GM18507 (cell line): ENCODE data around the gene CACNA1C.
"Not testable (repeated sequence)": the region's sequence is repeated elsewhere in the genome, so short reads cannot be mapped to it uniquely, and the experiment has no call there.

ENCODE experiments used
- DNase-seq: peaks from one replicate; pipeline ENCODE4 v3.0.0; 2011; ENCODE audit warnings: low read depth; ENCODE audit not compliant: insufficient read length; ENCODE audit errors: extremely low spot score
- FAIRE-seq: peaks from 2 replicates; lab custom pipeline; 2011; peaks lifted over from hg19 to GRCh38; lab: Jason Lieb, UNC

CACNA1C gene

GRCh38 chr12:2105387-2105786, 52.6 kb downstream of the CACNA1C start:
- FAIRE-seq, DNase-seq: not testable (repeated sequence)

DNA sequence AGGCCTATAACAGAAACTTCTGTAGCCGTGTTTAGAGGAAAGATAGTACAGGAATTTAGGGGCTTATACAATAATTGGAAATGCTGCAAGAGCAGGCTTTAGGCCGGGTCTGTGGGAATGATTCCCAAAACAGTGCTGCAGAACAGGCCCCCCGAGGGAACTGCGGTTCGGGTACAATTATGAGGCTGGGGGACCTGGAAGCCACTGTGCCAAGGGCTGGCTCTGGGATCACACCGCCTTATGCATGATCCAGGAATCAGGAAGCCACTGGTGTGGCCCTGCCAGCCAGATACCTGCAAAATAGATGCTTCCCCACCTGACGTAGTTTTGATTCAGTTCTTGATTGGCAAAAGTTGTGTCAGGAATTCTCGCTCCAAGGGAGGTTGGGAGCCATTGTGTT, 55.4 kb downstream of the CACNA1C start:
- FAIRE-seq (no peak), DNase-seq (no peak)

DNA sequence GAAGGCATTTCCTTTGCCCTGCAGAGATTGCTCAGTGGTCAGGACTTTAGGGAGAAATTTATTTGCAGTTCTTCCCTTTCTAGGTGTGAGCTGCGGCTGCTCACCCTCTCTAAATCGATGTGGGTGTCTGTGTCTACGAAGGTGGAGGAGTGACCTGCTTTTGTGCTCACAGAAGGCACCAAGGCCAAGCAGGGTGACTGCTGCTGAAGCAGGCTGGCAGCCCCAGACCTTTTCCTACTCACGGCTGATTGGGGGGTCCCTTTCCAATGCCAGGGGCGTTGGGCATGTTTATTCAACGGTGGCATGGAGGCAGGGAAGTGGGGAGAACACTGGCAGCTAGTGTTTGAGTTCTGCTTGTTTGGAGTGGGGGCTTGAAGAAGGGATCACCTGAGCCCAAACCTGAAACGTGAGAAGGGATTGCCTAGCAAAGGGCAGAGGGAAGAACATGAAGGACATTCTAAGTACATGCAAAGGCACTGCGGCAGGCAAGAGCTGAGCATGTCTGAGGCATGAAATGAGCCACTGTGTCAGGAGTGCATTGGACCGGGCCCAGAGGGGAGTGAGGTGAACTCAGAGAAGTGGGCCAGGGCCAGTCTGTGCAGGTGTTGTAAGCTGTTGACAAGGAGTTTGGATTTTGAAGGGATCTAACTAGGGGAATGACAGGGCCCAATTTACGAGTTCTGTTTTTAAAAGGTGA, 56.3 kb downstream of the CACNA1C start:
- DNase-seq (no peak), FAIRE-seq (no peak)

- no peak for FAIRE-seq
- no peak for DNase-seq
Measured at GRCh38 chr12:2110127-2110526, 57.3 kb downstream of the CACNA1C start.

GRCh38 chr12:2110849-2111566, 58.2 kb downstream of the CACNA1C start:
- no peak for DNase-seq
- no peak for FAIRE-seq

- DNase-seq (no peak), FAIRE-seq (no peak)
Measured at GRCh38 chr12:2111826-2112225, 59.0 kb downstream of the CACNA1C start.

- no peak for DNase-seq
- FAIRE-seq: no peak
Measured at GRCh38 chr12:2112401-2112800, 59.6 kb downstream of the CACNA1C start.

DNA sequence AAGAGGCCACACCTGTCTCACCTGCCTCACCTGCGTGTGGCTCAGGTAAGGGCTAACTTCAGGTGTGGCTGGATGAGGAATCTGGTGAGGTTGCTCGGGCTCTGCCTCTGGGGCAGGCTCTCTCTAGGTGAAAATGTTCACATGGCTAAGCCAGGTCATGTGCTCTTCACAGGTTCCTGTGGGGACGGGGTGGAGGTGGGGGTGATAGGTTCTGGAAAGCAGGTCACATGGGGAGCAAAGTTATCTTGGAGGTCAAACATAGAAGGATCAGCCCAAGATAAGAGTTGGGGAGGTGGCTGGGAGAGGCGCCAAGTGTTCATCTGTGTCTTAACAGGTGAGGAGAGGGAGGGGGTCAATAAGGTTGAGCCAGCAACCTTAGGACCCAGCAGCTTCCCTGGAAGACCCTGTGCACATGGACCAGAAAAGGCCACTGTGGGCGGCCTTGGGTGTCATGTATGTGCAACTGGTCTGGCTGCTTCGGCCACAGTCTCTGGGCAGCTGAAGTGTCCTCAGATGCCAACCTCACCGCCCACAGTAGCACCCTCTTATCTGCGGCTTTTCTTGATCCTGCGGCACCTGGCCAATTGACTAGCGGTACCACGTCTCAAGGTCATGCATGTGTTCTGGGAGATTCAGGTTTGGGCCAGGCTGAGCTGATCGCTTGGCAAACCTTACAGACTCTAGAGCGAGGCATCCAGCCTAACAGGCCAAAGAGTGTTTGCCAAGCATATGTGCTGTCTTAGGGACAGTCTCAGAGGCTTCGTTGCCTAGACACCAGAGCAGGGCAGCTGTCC, 60.5 kb downstream of the CACNA1C start:
- FAIRE-seq (no peak), DNase-seq (no peak)

DNA sequence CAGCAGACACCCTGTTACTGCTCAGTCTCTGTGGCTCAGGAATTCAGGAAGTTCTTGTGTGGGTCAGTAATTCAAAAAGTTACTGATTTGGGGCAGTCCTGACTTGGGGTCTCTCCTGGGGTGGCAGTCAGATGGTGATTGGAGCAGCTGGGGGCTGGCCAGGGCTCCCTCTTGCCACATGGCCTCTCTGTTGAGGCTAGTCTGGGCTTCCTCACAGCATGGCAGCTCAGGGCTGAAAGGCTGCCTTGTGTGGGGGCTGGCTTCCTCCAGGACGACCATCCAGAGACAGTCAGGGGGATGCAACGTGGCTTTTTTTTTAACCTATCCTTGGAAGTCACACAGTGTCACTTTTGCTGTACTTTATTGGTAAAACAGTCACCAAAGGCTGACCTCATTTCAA, 61.3 kb downstream of the CACNA1C start:
- FAIRE-seq (no peak), DNase-seq (no peak)

DNA sequence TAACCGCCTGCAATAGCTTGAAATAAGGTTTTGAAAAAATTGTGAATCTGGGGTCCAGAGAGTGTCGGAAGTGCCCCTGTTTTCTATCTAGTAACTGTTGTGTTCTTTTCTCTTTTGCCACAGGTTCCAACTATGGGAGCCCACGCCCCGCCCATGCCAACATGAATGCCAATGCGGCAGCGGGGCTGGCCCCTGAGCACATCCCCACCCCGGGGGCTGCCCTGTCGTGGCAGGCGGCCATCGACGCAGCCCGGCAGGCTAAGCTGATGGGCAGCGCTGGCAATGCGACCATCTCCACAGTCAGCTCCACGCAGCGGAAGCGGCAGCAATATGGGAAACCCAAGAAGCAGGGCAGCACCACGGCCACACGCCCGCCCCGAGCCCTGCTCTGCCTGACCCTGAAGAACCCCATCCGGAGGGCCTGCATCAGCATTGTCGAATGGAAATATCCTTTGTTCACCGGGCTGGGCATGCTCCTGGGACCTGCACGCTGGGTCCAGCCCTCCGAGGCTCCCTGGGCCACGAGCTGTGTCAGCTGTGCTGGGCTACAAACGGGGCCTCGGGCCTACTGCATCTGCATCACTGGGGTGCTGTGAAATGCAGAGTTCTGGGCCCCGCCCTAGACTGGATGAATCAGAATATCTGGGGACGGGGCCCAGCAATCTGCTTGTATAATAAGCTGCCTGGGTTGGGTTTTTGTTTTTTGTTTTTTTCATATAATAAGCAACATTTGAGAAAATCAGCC, 62.5 kb downstream of the CACNA1C start:
- FAIRE-seq: no peak
- DNase-seq: no peak

DNA sequence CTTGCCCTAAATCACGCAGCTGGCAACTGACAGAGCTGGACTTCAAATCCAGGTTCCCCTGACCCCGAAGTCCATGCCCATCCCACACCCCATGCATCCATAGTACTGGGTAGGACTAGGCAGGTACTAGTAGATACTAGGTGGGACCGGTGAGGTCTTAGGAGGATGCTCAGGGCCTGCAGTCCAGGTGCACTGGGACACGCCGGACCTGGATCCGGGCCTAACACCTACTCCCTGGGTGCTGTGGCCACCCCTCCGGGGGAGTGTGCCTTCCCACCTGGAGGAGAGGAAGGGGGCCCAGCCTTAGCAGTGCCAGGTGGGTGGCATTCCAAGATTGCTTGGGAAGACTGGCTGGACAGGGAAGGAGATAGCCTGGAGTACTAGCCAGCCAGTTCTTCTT, 64.8 kb downstream of the CACNA1C start:
- FAIRE-seq: no peak

GRCh38 chr12:2118061-2118460, 65.3 kb downstream of the CACNA1C start:
- no peak for FAIRE-seq
- DNase-seq: no peak

More for the DNA sequence above, 64.8 kb downstream of the CACNA1C start:
- DNase-seq: no peak

- FAIRE-seq (no peak), DNase-seq (no peak)
Measured at GRCh38 chr12:2118481-2119255, 65.9 kb downstream of the CACNA1C start.

GRCh38 chr12:2119266-2119665, 66.5 kb downstream of the CACNA1C start:
- FAIRE-seq (no peak), DNase-seq (no peak)

DNA sequence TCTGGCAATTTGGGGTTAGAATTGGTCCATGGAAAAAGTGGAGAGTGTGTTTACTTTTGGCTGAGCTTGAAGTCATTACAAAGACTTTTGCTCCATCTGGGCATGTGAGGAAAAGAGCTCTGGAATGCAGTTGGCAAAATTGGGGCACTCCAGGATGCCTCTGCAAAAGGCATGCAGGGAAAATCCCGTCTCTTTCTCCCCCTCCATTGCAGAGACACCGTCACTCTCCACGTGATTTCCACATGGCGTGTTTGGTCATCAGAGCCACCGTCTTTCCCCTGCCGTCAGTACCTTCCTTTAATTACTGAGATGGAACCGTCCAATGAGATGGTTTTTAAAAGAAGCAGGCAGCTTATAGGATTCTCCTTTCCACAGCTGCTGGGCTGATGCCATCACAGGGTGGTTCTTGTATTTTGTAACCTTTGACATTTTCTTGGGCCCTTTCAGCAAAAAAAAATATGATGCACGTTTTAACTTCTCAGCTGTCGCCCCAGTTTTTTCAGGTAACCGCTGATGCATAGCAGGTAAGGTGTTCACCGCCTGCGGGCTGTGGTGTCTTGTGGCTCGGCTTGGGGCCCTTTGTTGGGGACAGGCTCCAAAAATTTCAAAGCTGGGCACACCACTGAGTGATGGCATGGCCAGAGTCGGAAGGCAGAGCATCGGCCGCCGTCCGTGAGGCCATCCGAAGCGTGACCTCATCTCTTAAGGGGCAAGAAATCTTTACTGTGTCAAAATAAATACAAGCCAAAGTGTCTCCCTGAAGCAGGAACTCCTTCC, 68.4 kb downstream of the CACNA1C start:
- FAIRE-seq: no peak
- DNase-seq: no peak

DNA sequence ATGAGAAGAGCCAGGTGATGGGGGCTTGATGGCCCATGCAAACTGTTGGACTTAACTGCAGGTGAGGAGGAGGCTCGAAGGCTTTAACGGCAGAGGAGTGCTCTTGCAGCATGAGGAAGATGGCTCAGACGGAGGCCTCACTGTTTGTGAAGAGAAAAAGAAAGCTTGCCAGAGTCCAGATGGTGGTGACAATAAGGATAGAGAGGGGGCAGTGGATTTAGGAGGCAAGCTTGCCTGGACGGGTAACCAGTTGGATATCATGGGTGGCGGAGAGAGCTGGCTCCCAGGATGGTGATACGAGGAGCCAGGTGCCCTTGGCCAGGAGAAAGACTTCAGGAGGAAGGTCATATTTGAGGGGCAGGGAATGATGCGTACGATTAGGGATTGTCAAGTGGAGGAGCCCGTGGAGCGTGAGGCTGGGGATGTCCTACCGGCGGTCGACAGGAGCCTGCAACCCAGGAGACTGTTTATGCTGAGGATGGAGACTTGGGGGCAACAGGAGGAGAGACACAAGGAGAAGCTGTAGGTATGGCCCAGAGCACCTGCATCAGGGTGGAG, 71.8 kb downstream of the CACNA1C start:
- FAIRE-seq (no peak), DNase-seq (no peak)

DNA sequence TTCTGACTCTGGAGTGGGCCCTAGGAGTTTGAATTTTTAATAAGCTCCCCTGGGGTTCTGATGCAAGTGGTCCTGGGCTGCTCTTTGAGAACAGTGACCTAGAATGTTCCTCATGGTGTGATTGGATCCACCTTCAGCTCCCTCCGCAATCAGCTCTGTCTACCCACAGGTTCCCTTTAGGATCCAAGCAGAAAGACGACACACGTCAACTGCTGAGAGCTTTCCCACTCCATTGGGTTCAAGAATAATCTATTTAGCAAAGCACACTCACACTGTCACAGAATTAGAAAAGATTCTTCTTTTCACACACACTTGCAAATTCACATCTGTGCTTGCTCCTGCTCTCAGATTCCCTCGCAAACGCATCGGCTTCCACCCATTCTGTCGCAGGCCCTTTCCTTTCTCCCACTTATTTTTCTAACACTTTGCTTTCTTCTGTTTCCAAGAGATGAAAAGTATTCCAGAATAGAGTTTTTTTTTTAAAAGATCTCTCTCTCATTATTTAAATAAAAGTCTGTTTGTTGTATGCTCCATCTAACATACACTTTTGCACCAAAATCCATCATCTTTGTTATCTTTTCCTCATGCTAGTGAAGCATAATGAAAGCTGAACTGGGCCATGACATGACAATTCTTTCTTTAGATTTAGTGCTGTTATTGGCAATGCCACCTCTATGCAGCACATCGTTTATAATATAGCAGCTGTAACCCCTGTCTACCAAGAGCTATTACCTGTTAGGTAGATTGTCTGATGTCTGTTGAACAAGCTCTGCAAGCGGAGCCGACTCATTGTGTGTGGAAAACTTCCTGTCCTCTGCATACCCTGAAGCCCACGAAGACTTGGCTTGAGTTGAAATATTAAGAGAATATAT, 73.1 kb downstream of the CACNA1C start:
- FAIRE-seq: no peak
- no peak for DNase-seq
